ENCODE measurements around the gene CARS2.

DNA sequence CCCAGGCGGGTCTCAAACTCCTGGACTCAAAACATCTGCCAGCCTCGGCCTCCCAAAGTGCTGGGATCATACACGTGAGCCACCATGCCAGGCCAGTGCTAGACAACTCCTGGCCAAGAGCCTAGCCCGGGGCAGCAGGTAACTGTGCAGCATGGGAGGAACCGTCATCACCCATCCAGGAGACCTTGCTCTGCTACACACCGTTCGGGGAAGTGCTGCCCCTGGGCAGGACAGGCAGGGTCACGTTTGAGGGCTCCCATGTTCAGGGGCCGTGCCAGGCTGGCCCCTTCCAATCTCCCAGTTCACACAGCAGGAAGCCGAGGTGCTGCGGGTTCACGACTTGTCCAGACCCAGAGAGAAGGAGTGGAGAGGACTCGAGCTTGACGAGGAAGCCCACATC lies 55.5 kb downstream of the CARS2 start:
- TF ChIP-seq YY1 (IDR thresholded peaks at IDR 0.05; ENCODE audit: extremely low read depth, insufficient replicate concordance, low read depth, low read length) (no peak), FOSL1 (IDR thresholded peaks at IDR 0.05; ENCODE audit: low read depth) (no peak), SIN3A (IDR thresholded peaks at IDR 0.05; ENCODE audit: low read depth) (no peak), EZH2 (IDR thresholded peaks at IDR 0.05) (no peak), CBX3 (IDR thresholded peaks at IDR 0.05; ENCODE audit: low read depth) (no peak), EZH2phosphoT487 (IDR thresholded peaks at IDR 0.05; ENCODE audit: borderline replicate concordance) (no peak)
- TF ChIP-seq, protein P1, sequence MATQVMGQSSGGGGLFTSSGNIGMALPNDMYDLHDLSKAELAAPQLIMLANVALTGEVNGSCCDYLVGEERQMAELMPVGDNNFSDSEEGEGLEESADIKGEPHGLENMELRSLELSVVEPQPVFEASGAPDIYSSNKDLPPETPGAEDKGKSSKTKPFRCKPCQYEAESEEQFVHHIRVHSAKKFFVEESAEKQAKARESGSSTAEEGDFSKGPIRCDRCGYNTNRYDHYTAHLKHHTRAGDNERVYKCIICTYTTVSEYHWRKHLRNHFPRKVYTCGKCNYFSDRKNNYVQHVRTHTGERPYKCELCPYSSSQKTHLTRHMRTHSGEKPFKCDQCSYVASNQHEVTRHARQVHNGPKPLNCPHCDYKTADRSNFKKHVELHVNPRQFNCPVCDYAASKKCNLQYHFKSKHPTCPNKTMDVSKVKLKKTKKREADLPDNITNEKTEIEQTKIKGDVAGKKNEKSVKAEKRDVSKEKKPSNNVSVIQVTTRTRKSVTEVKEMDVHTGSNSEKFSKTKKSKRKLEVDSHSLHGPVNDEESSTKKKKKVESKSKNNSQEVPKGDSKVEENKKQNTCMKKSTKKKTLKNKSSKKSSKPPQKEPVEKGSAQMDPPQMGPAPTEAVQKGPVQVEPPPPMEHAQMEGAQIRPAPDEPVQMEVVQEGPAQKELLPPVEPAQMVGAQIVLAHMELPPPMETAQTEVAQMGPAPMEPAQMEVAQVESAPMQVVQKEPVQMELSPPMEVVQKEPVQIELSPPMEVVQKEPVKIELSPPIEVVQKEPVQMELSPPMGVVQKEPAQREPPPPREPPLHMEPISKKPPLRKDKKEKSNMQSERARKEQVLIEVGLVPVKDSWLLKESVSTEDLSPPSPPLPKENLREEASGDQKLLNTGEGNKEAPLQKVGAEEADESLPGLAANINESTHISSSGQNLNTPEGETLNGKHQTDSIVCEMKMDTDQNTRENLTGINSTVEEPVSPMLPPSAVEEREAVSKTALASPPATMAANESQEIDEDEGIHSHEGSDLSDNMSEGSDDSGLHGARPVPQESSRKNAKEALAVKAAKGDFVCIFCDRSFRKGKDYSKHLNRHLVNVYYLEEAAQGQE (IDR thresholded peaks at IDR 0.05; ENCODE audit: low read depth), result no peak
- TF ChIP-seq, protein P2, sequence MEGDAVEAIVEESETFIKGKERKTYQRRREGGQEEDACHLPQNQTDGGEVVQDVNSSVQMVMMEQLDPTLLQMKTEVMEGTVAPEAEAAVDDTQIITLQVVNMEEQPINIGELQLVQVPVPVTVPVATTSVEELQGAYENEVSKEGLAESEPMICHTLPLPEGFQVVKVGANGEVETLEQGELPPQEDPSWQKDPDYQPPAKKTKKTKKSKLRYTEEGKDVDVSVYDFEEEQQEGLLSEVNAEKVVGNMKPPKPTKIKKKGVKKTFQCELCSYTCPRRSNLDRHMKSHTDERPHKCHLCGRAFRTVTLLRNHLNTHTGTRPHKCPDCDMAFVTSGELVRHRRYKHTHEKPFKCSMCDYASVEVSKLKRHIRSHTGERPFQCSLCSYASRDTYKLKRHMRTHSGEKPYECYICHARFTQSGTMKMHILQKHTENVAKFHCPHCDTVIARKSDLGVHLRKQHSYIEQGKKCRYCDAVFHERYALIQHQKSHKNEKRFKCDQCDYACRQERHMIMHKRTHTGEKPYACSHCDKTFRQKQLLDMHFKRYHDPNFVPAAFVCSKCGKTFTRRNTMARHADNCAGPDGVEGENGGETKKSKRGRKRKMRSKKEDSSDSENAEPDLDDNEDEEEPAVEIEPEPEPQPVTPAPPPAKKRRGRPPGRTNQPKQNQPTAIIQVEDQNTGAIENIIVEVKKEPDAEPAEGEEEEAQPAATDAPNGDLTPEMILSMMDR (IDR thresholded peaks at IDR 0.05 in 2 of 3, conservative IDR thresholded peaks at IDR 0.05 in 1 of 3; ENCODE audit: borderline replicate concordance in 1 of 3, insufficient read depth in 1 of 3, low read depth in 2 of 3, low read length in 2 of 3), result no peak

All from HCT116 (cell line).